HG03159 (cell line): Measurements from ENCODE around the gene MLIP.

Source experiments
- ATAC-seq: cut with Tn5 transposase; IDR thresholded peaks from one replicate; pipeline ENCODE4 v1.9.1; 2021; ENCODE audit warnings: mild to moderate bottlenecking, moderate library complexity; ENCODE audit not compliant: unreplicated experiment

The MLIP gene

DNA sequence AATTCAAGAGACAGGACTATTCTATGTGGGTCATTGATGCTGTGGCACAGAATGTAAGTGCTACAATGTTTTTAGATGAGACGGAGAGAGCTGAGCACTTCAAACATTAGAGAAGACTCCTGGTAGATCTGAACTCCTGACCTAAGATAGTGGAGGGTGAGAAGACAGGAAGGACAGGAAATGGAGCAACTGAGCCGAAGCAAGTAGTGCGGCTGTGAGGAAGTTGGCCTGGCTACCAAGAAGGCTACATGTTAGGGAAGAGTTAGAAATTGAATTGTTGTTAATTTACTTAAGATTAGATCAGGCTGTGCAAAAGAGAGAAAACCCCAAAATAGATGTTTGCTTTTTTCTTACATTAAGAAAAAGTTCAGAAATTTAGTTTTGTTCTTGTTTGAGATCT lies 14.4 kb upstream of the MLIP start:
- no peak for ATAC-seq

DNA sequence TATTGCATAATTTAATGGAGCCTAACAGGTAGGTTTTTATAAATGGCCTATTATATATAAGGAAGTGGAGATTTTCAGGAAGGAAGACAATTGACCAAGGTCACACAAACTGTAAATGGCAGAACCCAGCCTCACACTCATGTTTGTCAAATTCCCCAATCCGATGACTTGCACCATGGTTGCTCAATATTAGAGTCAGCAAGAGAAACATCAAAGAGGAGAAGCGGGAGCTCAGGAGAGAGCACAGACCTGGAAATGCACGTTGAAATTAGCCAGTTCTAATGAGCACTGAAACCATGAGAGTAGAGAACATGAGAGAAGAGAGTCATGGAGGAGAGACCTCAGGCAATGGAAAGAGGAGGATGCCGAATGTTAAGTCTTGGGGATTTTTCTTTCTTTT lies 13.5 kb upstream of the MLIP start:
- no peak for ATAC-seq

DNA sequence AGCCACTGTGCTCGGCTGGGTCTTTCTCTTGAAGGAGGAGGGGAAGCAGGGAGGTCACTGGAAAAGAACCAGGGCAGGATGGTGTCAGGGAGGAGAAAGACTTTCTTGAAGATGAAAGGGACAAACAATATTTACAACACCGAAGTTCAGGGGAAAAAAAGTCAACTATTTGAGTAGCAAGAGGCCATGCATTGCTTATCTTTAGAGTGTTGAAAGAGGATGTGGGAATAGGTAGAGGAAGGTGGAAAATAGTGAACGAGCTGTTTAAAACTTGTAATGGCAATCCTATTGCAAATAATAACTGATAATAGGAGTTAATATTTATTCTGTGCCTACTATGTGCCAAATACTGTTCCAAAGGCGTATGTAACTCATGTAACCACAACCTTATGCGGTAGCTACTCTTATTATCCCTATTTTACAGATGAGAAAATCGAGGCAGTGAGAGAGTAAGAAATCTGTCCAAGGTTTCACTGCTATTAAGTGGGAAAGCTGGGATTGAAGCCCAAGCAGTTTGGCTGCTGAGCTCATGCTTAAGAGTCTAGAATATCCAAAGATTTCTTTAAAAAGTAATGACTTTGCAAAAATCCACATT lies 12.7 kb upstream of the MLIP start:
- no peak for ATAC-seq

DNA sequence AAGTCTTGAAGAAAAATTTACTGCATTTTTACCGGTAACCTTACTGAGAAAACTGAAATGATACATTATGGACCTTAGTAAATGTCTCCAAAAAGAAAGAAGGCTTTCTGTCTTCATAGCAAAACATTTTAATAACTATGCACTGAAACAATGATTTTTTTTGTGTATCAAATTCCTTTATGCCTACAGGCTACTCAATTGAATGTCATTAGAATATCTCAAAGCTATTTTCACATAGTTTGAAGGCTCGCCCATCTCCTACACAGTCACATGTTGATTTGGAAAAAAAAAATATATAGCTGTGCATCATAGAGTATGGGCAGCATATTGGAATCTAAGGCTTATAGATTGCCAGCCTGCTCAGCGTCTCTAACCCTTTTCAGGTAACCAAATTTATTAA lies 12.0 kb upstream of the MLIP start:
- no peak for ATAC-seq

DNA sequence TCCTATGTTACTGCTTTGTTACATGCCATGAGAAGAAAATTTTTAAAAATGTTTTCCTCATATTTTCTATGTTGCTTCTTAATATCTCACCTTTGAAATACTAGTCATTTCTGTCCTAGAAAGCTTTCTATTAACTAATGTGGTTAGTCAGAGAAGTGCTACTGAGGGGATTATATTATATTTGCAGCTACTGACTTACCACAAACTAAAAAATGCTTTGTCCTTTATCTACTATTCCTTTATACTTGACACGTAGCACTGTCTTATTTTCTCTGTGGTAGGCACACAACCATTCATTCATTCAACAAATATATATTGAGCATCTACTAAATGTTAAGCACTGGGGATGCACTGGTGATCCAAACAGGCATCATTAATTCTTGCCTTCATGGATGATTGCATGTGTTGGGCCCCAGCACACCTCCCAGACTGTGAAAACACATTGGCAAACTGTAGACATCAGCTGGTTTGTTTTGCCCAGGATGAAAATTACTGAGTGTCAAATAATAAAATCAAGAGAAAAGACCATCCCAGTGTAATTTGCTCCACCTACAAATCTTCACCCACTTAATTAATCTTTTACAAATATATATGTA lies 10.7 kb upstream of the MLIP start:
- ATAC-seq, result peak; percentile 88

DNA sequence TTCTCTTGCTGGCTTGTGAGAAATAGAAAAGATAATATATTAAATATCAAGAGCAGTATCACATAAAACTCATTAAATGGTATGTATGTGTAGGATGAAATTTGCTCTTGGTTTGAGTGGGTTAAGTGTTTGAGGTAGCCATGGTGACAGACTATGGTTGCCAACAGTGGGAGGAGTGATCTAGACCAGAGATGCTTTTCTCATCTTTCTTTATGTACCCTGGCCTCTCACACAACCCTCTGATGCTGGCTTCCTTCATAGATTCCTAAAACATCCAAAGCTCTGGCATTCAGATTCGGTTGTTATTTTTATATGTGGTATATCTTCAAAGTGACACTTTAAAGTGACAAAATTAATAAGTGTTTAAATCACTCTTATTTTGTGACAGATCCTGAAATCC lies 9.0 kb upstream of the MLIP start:
- ATAC-seq, result no peak

DNA sequence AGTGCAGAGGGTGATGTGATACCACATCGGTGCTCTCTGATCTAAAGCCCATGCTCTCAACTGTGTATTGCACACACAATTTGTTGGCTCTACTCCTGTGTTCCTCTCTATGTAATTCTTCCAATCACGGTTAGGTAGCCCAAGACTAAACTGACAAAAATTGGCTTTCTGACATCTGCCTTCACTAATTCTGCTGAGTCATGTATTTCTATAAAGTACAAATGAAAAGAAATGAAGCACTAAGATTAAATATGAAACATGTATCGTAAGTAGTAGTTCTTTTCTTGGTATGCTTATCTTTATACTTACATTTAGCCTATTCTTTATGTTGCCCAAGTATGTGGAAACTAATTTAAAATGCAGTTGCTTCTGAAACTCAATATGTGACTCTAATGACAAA lies 7.7 kb upstream of the MLIP start:
- ATAC-seq, result no peak

DNA sequence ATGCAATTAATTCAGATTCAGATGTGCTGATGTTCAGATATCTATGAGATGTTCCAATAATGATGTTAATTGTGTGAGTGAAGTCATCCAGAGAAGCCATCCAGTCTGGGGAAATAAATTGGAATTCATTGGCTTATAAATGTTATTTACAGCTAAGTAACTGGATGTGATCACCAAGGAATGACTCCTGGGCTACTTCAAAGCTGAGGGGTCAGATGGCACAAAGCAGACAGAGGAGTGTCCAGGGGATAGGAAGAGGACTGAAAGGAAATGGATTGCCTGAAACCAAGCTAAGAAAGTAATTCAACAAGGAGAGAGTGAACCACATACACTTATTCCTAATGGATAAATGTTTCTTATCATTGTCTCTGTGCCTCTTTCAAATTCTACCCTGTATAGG lies 4.5 kb upstream of the MLIP start:
- ATAC-seq, result no peak

DNA sequence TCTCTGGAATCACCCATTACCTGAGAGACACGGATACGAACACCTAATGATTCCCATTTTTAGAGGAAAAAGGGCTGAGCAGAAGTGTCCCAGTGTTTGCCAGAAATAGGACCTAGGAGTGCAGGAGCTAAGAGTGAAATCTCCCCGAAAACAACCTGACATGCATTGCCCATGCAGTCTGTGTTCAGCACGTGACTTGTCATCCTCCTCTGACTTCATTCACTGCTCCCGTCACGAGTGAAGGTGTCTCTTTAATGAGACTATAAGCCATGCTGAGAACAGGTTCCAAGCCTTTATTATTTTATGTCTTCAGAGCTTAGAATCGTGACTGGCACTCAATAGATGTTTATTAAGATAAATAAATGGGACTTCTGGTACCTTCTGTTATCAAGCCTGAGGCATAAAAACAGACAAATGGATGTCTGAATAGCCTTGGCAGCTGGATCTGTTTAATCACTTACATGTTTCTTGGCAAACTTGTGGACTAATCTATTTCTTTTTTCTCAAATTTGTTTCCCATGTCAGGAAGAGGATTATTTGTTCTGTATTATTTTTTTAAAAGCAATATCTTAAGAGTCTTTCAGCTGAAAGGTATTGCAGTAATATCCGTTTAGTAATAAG lies 3.7 kb upstream of the MLIP start:
- no peak for ATAC-seq

DNA sequence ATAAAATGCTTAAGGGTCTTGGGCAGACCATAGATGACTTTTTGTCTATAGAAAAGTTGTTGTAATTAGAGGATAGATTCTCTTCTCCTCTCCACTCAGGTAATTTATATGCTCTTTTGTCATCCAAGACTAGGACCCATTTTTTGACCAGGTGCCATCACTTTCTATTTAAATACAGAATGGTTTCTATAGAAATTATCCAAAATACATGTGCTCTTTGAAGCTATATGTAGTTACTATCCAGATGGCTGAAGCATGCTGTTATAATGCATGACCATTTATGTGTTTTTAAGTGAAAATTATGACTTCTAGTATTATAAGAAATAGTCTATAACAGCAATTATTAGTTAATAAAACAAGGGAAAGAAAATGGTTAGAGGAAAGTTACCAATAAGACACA lies 3.0 kb upstream of the MLIP start:
- no peak for ATAC-seq

DNA sequence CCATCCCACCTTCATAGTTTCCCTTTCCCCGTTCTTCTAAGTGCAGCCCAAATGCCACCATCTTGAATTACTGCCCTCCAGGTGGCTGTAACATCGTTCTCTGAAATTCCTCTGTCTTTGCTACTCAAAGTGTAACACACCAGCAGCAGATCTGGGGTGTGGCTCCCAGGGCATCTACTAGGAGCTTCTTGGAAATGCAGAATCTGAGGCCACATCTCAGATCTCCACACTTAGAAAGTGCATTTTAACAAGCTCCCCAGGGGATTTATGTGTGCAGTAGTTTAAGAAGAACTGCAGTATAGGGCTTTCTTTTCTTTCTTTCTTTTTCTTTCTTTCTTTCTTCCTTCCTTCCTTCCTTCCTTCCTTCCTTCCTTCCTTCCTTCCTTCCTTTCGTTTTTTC lies 1.7 kb upstream of the MLIP start:
- no peak for ATAC-seq

DNA sequence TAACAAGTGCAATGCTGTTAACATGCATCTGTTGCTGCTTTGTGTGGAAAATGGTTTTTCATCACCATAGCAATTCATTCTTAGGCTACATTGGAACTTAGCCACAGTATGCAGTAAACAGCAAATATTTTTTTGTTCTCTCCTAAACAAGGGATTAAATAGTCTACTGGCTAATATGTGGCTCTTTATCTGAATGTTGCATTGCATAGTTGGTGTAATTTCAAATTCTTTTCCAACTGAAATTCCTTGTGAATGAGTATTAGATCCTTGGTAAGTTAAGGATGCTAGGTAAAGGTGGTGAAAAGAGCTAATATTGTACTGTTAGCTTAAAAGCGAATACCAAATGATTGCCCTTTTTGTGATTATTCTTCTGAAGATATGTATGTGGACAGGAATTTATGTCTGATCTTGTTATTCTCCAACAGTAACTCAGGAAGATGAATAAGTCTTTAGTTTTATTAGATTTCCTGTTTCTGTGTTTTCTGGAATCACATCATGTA lies 958 bp downstream of the MLIP start:
- ATAC-seq, result no peak

DNA sequence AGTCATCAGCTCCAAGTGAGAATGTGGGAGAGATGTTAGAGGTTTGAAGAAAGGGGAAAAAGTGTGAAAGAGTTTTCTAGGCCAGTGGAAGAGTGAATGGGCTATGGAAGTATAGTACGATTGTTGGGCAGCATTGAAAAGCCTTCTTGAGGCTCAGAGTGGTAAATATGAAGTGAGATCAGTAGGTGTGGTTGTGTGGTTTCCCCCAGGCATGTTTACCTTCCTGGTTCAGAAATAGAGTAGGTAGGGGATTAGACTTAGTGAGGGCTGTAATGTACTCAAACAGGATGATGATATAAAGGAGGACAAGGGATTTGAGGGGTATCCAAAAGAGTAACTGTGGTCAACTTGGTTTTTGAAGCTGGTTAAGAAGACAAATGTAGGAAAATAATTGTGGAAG lies 3.7 kb downstream of the MLIP start:
- no peak for ATAC-seq

DNA sequence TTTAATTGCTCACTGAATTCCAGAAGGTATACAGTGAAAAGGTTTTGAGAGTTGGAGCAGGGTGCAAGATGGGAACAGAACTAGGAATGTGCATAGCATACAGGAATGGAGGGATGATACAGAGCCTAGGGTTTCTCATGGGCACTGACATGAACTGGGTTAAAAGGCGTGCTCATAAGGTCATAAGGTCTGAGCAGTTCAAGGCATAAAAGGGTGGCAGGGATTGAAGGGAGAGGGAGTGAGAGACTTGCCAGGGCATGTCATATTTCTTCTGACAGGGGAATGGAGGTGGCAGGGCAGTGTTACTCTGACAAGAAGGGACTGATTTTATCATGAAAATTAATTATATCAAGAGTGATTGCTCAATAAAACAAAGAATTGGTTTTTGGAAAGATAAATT lies 4.7 kb downstream of the MLIP start:
- no peak for ATAC-seq

DNA sequence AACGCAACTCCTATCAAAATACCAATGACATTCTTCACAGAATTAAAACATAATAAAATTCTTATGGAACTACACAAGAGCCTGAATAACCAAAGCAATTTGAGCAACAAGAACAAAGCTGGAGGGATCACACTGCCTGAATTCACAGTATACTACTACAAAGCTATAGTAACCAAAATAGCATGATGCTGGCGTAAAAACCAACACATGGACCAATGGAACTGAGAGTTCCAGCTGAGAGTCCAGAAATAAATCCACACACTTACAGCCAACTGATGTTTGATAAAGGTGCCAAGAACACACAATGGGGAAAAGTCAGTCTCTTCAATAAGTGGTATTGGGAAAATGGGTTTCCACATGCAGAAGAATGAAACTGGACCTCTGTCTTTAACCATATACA lies 6.9 kb downstream of the MLIP start:
- ATAC-seq, result no peak

DNA sequence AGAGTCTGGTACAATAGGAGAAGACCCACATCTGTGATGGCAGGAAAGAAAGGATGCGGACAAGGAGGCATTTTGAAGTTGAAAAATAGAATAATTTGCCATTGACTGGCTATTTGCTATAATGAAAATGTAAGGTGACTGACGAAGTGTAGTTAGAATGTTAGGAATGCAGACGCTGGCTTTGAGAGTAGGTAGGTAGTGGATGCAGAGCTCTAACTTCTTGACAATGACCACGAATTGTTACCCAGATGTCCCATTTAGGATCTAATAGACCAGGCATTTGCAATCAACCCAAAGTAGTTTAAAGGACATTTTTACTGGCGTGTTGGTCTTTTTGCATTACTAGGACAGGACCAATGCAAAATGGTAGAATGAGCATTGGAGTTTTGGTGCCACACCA lies 14.2 kb downstream of the MLIP start:
- ATAC-seq, result no peak

DNA sequence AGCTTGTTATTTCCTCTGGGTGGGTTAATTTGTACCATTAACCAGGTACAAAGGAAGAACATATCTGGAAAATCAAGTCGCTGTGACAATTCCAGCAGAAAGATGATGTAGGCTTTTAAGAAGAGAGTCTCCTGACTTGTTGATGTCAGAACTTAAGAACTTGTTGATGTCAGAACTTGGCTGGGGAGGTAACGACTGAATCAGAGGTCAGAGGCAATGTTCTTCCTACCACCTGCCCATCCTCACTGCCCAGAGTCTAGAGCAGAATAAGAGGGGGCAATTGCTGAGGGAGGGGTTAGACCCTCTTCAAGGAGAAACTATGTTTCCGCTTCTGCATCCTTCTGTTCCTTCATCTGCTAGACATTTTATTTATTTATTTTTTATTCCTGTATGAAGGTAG lies 18.9 kb downstream of the MLIP start:
- ATAC-seq, result no peak

DNA sequence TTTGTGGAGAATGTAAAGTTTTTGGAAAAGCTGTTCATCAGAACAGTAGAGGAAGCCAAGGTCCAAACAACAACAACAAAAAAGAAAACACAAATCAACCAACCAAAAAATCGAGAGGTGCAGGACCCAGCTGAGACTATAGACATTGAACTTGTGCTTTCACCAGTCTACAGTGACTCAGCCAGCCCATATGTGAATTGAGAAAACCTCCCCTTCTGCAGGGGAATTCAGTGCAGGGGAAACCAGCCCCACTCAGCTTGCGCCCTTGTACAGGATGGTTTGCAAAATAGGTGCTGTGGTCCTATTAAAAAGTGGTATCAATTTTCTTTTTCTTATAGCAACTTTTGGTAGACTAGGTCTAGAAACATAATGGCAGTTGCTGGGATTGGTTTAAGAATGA lies 21.3 kb downstream of the MLIP start:
- no peak for ATAC-seq

DNA sequence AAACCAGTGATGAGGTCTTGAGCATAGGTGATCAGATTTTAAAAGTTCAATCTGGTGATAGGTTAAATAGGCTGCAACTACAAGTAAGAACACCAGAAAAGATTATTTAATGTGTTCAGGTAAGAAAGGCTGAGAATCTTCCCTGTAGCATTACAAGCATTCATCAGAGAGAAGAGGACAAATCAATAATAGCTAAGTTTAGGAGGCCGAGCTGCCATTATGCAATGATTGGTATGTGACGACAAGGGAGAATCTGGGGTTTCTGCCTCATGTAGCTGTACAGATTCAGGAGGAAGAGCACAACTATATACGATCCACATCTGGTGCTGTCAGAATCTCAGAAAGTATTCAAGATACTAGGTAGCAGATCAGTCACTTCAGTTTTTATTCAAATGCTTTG lies 21.9 kb downstream of the MLIP start:
- ATAC-seq, result no peak

DNA sequence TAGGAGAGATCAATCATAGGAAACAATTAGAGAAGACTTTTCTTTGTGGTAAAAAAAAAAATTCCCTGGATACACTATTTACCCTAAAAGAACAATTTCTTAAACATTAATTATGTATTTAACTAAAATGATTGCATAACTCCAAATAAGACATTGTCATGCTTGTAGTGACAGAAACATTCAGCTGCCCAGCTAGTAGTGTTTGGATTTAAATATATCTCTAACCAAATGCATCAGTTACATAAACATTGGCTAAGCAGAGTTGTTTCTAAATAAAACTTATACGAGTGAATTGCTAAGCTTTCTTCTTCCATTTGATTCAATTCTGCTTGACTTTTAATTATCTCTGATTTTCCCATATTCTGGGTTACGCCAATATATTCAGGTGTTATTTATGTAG lies 23.7 kb downstream of the MLIP start:
- ATAC-seq, result no peak

DNA sequence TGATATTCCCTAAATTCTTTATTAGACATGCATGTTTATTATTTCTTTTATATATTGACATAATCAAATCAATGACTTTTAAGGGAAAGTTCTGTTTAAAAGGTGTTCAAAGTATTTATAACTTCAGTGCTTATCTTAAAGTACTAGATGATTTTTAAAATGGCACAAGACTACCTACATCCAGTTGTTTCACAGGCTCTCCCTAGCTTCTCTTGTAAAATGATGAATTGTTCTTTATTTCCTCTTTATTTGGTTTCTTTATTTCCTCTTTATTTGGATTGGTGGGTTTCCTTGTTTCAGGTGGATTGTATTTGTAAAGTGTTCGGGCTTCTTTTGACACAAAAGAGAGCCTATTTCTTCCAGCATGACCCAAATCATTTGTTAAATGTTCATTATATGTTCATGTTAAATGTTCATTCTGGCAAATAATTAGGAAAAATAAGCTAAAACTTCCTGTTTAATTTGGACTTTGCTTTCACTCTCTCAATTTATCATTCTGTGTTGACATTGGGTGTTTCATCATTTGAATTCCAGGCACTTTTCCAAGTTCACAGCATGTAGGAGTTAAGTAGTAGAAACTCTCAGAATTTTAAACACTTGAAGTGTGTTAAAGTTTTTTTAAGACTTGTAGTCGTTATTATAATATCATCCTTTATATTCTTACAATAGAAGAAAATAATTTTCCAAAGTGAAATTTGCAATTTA lies 24.6 kb downstream of the MLIP start:
- no peak for ATAC-seq

DNA sequence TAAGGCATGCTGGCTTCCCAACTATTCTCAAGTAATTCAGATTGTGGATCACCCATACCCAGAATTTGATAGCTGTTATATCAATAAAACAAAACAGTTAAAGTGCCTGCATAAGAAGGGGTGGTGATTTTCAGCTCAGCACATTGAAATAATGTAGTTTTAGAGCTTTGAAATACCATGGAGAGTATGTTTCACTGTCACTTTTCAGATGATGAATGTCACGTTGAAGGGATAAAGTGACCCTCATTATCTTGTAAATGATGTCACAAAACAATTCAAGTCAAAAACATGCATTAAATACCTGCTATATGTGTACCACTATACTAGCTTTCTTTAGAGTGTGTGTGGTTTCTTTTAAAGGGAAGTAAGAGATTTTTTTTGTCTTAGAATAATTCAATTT lies 27.6 kb downstream of the MLIP start:
- ATAC-seq, result no peak
